H1 (cell line): ENCODE results near the gene RRP1B.

ENCODE experiments used
- ATF2 ChIP-seq: IDR thresholded peaks from 2 replicates; pipeline ENCODE4 v1.6.1; 2012; ENCODE audit warnings: low read length, inconsistent platforms
- ATF3 ChIP-seq: IDR thresholded peaks from 2 replicates; pipeline ENCODE4 v1.6.1; 2011; ENCODE audit warnings: low read depth, mild to moderate bottlenecking, low read length; ENCODE audit not compliant: insufficient read depth
- CREB1 ChIP-seq: IDR thresholded peaks from 2 replicates; pipeline ENCODE4 v1.6.1; 2012; ENCODE audit warnings: inconsistent platforms
- CTCF ChIP-seq, 3 experiments: IDR thresholded peaks; 1 replicate in 2 of 3; 2 replicates in 1 of 3; pipeline versions ENCODE4 v1.5.1 to v1.6.1; 2011; ENCODE audit warnings: low read length in 3 of 3, mild to moderate bottlenecking in 3 of 3, inconsistent platforms in 2 of 3, low read depth in 1 of 3, moderate library complexity in 1 of 3; ENCODE audit not compliant: insufficient read depth in 1 of 3; ENCODE audit errors: control extremely low read depth in 1 of 3
- EP300 ChIP-seq, 2 experiments: IDR thresholded peaks; 1 replicate in 1 of 2; 2 replicates in 1 of 2; pipeline ENCODE4 v1.6.1; 2011 to 2012; ENCODE audit warnings: low read depth in 2 of 2, low read length in 2 of 2, mild to moderate bottlenecking in 2 of 2, borderline replicate concordance in 1 of 2, inconsistent platforms in 1 of 2, moderate library complexity in 1 of 2
- EZH2 ChIP-seq: fragments of 200-600 bp; sonication (generic); IDR thresholded peaks from 2 replicates; pipeline ENCODE4 v1.7.1; 2012; ENCODE audit warnings: low read depth, mild to moderate bottlenecking, moderate library complexity, low read length, inconsistent platforms; ENCODE audit not compliant: severe bottlenecking
- FOSL1 ChIP-seq: IDR thresholded peaks from 2 replicates; pipeline ENCODE4 v1.6.1; 2011; ENCODE audit warnings: mild to moderate bottlenecking, low read depth, low read length, moderate library complexity; ENCODE audit not compliant: insufficient read depth
- HDAC2 ChIP-seq, 2 experiments: fragments of 300-600 bp in 1 of 2; sonication (generic) in 1 of 2; IDR thresholded peaks; 2 replicates each; pipeline ENCODE4 v1.6.1; 2011 to 2012; ENCODE audit warnings: low read depth in 2 of 2, low read length in 2 of 2, mild to moderate bottlenecking in 2 of 2, moderate library complexity in 2 of 2, borderline replicate concordance in 1 of 2, inconsistent platforms in 1 of 2
- JUND ChIP-seq: IDR thresholded peaks from 2 replicates; pipeline ENCODE4 v1.6.1; 2011; ENCODE audit warnings: mild to moderate bottlenecking, improper control_type of control experiment, low read length
- PHF8 ChIP-seq: fragments of 200-600 bp; sonication (generic); conservative IDR thresholded peaks from 2 replicates; pipeline ENCODE4 v1.7.1; 2012; ENCODE audit warnings: low read depth, mild to moderate bottlenecking, inconsistent platforms, low read length, moderate library complexity
- POLR2A ChIP-seq, 2 experiments: IDR thresholded peaks; 1 replicate in 1 of 2; 2 replicates in 1 of 2; pipeline ENCODE4 v1.6.1; 2011; ENCODE audit warnings: low read depth in 2 of 2, low read length in 2 of 2, mild to moderate bottlenecking in 2 of 2; ENCODE audit errors: control extremely low read depth in 1 of 2
- SP4 ChIP-seq: IDR thresholded peaks from 2 replicates; pipeline ENCODE4 v1.6.1; 2012; ENCODE audit warnings: low read length, inconsistent platforms
- SUZ12 ChIP-seq: fragments of 200-600 bp; sonication (generic); IDR thresholded peaks from 2 replicates; pipeline ENCODE4 v1.6.1; 2012; ENCODE audit warnings: mild to moderate bottlenecking, inconsistent platforms, low read length, moderate library complexity, mixed read lengths
- TAF1 ChIP-seq: IDR thresholded peaks from 2 replicates; pipeline ENCODE4 v1.6.1; 2011; ENCODE audit warnings: mild to moderate bottlenecking, low read depth, low read length

- TF ChIP-seq PHF8 (no peak), SP4 (no peak), CTCF (IDR thresholded peaks at IDR 0.05; ENCODE audit: control extremely low read depth in 1 of 3, insufficient read depth in 1 of 3, low read depth in 1 of 3, low read length in 3 of 3) (no peak), HDAC2 (IDR thresholded peaks at IDR 0.05; ENCODE audit: borderline replicate concordance in 1 of 2, low read depth in 2 of 2, low read length in 2 of 2) (no peak), POLR2A (IDR thresholded peaks at IDR 0.05; ENCODE audit: control extremely low read depth in 1 of 2, low read depth in 2 of 2, low read length in 2 of 2) (no peak), FOSL1 (no peak), ATF3 (no peak), TAF1 (no peak), ATF2 (no peak), EP300 (IDR thresholded peaks at IDR 0.05; ENCODE audit: borderline replicate concordance in 1 of 2, low read depth in 2 of 2, low read length in 2 of 2) (no peak), SUZ12 (no peak), JUND (no peak), EZH2 (no peak), CREB1 (no peak)
Measured at GRCh38 chr21:43634618-43635017, 24.7 kb upstream of the RRP1B start.
